Keratinocyte (primary cell): ENCODE measurements around the gene KRTAP5-4. TPM values are rescaled to one million over a fixed set of nuclear protein-coding genes. Genes with fewer than 3 reads are reported as not detected.

Experiments
- DNase-seq: peaks from one replicate; pipeline ENCODE4 v3.0.0-alpha.2; 2011; ENCODE audit warnings: low read depth, missing footprints, low spot score
- FAIRE-seq: peaks from 2 replicates; lab custom pipeline; 2011; peaks lifted over from hg19 to GRCh38; lab: Jason Lieb, UNC
- H2AFZ ChIP-seq: 2 replicates; pipeline ENCODE4 v1.6.0; 2012; ENCODE audit warnings: low read length, control low read depth, inconsistent platforms; ENCODE audit not compliant: control insufficient read depth
- H3K27ac ChIP-seq: 2 replicates; pipeline ENCODE4 v1.5.1; 2011; ENCODE audit warnings: low read length; ENCODE audit not compliant: control insufficient read depth, insufficient read depth
- H3K27me3 ChIP-seq: 3 replicates; pipeline ENCODE4 v1.6.0; 2011; ENCODE audit warnings: low read length; ENCODE audit not compliant: control insufficient read depth, insufficient read depth; ENCODE audit errors: extremely low read depth
- H3K36me3 ChIP-seq, 2 experiments: 2 replicates in 1 of 2; 3 replicates in 1 of 2; pipeline ENCODE4 v1.5.1; 2011; ENCODE audit warnings: low read length in 2 of 2, mild to moderate bottlenecking in 1 of 2; ENCODE audit not compliant: control insufficient read depth in 2 of 2, insufficient read depth in 2 of 2; ENCODE audit errors: extremely low read depth in 1 of 2
- H3K4me1 ChIP-seq: 3 replicates; pipeline ENCODE4 v1.5.1; 2011; ENCODE audit warnings: low read length; ENCODE audit not compliant: control insufficient read depth, insufficient read depth; ENCODE audit errors: extremely low read depth
- H3K4me2 ChIP-seq: 3 replicates; pipeline ENCODE4 v1.6.0; 2011; ENCODE audit warnings: low read depth, low read length; ENCODE audit not compliant: control insufficient read depth, insufficient read depth; ENCODE audit errors: extremely low read depth
- H3K4me3 ChIP-seq, 3 experiments: fragments of 200-600 bp in 1 of 3; sonication (generic) in 1 of 3; 2 replicates in 2 of 3; 3 replicates in 1 of 3; pipeline ENCODE4 v1.5.1; 2011 to 2016; ENCODE audit warnings: low read length in 3 of 3, mild to moderate bottlenecking in 3 of 3, control low read depth in 2 of 3, inconsistent platforms in 1 of 3, low read depth in 1 of 3, mixed read lengths in 1 of 3, mixed run types in 1 of 3, moderate library complexity in 1 of 3; ENCODE audit not compliant: control insufficient read depth in 2 of 3, insufficient read depth in 2 of 3; ENCODE audit errors: extremely low read depth in 1 of 3
- H3K79me2 ChIP-seq: 2 replicates; pipeline ENCODE4 v1.6.0; 2012; ENCODE audit warnings: low read length; ENCODE audit not compliant: control insufficient read depth, insufficient read depth
- H3K9ac ChIP-seq: 3 replicates; pipeline ENCODE4 v1.6.0; 2011; ENCODE audit warnings: low read length; ENCODE audit not compliant: control insufficient read depth, insufficient read depth; ENCODE audit errors: extremely low read depth
- H3K9me1 ChIP-seq: 3 replicates; pipeline ENCODE4 v1.6.0; 2011; ENCODE audit warnings: low read length; ENCODE audit not compliant: control insufficient read depth, insufficient read depth; ENCODE audit errors: extremely low read depth
- H3K9me3 ChIP-seq: 2 replicates; pipeline ENCODE4 v1.5.1; 2012; ENCODE audit warnings: low read depth, low read length; ENCODE audit not compliant: control insufficient read depth
- H4K20me1 ChIP-seq: 3 replicates; pipeline ENCODE4 v1.6.0; 2011; ENCODE audit warnings: low read length; ENCODE audit not compliant: control insufficient read depth, insufficient read depth; ENCODE audit errors: extremely low read depth
- CTCF ChIP-seq, 3 experiments: IDR thresholded peaks in 1 of 3; conservative IDR thresholded peaks in 1 of 3; optimal IDR thresholded peaks in 1 of 3; 2 replicates in 2 of 3; 3 replicates in 1 of 3; pipeline versions ENCODE3 to v1.5.1; 2011; ENCODE audit warnings: low read length in 3 of 3, mild to moderate bottlenecking in 3 of 3, moderate library complexity in 2 of 3, control low read depth in 1 of 3, inconsistent platforms in 1 of 3; ENCODE audit not compliant: insufficient read depth in 2 of 3; ENCODE audit errors: extremely low read depth in 1 of 3
- EZH2 ChIP-seq: IDR thresholded peaks from one replicate; pipeline ENCODE4 v1.6.1; 2012; ENCODE audit warnings: inconsistent platforms, mild to moderate bottlenecking, low read length, moderate library complexity
- dilution Hi-C: fragments of 300-500 bp; cut with MboI; formaldehyde crosslinking; loops from one replicate; pipeline ENCODE4 v1.7.0; 2020; ENCODE audit warnings: low sequenced_read_pairs; ENCODE audit not compliant: extremely low pct_ligation_motif_present
- polyA plus RNA-seq, 5 experiments: library from polyadenylated mRNA; depleted of rRNA in 3 of 5; stranded (reverse) in 3 of 5; stranded (forward) in 1 of 5; unstranded in 1 of 5; fragments of >200 nt; gene quantifications; 1 replicate in 1 of 5; 2 replicates in 3 of 5; 3 replicates in 1 of 5; pipeline versions ENCODE4 v1.2.1 to v1.2.3, GENCODE V29; 2011 to 2012; ENCODE audit warnings: missing spikeins in 2 of 5, low read depth in 1 of 5, low replicate concordance in 1 of 5

KRTAP5-4 gene
- polyA plus RNA-seq, 1 donor (not counting 4 experiments of a cell fraction or from before 2014, with no cell fraction given) = not detected

GRCh38 chr11:1645357-1645821 is 23.5 kb upstream of the KRTAP5-4 start:
- H3K4me2 ChIP-seq = no peak overlapping the region
- no peak for DNase-seq
- H3K36me3 ChIP-seq = no peaks in the 10 kb centered on the region
- H3K27ac ChIP-seq = no peak overlapping the region
- H3K9me1 ChIP-seq = no peaks in the 10 kb centered on the region
- peaks cover 6% of the 10 kb centered on the region for H3K4me1 ChIP-seq
- FAIRE-seq = no peak
- H3K4me3 ChIP-seq = no peak overlapping the region
- no peak overlapping the region for H2AFZ ChIP-seq
- no peaks in the 10 kb centered on the region for H3K9me3 ChIP-seq
- H3K27me3 ChIP-seq = peaks cover 9% of the 10 kb centered on the region
- H3K9ac ChIP-seq = no peak overlapping the region
- peaks cover 1% of the 10 kb centered on the region for H4K20me1 ChIP-seq
- no peaks in the 10 kb centered on the region for H3K79me2 ChIP-seq
- dilution Hi-C loops = no loop called here
- no peak for TF ChIP-seq EZH2
- no peak for TF ChIP-seq CTCF (optimal IDR thresholded peaks at IDR 0.05 in 1 of 3, IDR thresholded peaks at IDR 0.05 in 1 of 3, conservative IDR thresholded peaks at IDR 0.05 in 1 of 3; ENCODE audit: extremely low read depth in 1 of 3, insufficient read depth in 2 of 3, low read length in 3 of 3)

- TF ChIP-seq CTCF (optimal IDR thresholded peaks at IDR 0.05 in 1 of 3, IDR thresholded peaks at IDR 0.05 in 1 of 3, conservative IDR thresholded peaks at IDR 0.05 in 1 of 3; ENCODE audit: extremely low read depth in 1 of 3, insufficient read depth in 2 of 3, low read length in 3 of 3) (no peak), EZH2 (no peak)
- H3K27me3 ChIP-seq = peaks cover 15% of the 10 kb centered on the region
- H3K4me2 ChIP-seq = no peak overlapping the region
- no peaks in the 10 kb centered on the region for H3K4me1 ChIP-seq
- no peak overlapping the region for H3K9ac ChIP-seq
- H3K9me1 ChIP-seq = no peaks in the 10 kb centered on the region
- no peak overlapping the region for H3K27ac ChIP-seq
- dilution Hi-C loops = no loop called here
- H3K36me3 ChIP-seq = no peaks in the 10 kb centered on the region
- H3K79me2 ChIP-seq = no peaks in the 10 kb centered on the region
- DNase-seq (no peak), FAIRE-seq (no peak)
- H3K9me3 ChIP-seq = no peaks in the 10 kb centered on the region
- no peak overlapping the region for H3K4me3 ChIP-seq
- no peak overlapping the region for H2AFZ ChIP-seq
- H4K20me1 ChIP-seq = peaks cover 4% of the 10 kb centered on the region
Measured at GRCh38 chr11:1644601-1645356, 22.8 kb upstream of the KRTAP5-4 start.
